GM13977 (cell line): ENCODE measurements around the gene REC114.

Experiments
- DNase-seq: peaks from one replicate; pipeline ENCODE4 v3.0.0; 2012; ENCODE audit warnings: low spot score
- CTCF ChIP-seq: IDR thresholded peaks from 2 replicates; pipeline ENCODE4 v1.5.1; 2012; ENCODE audit warnings: mild to moderate bottlenecking, control low read depth; ENCODE audit not compliant: insufficient read depth; ENCODE audit errors: extremely low read depth, missing control alignments
- in situ Hi-C: fragments of 300-500 bp; cut with MboI; formaldehyde crosslinking; loops from one replicate; pipeline ENCODE4 v1.12.0; 2022; ENCODE audit warnings: low sequenced_read_pairs, low pct_unique_long_range_greater_than_20kb, mixed read lengths, inconsistent platforms; ENCODE audit not compliant: unreplicated experiment

The REC114 gene

GRCh38 chr15:73518180-73518862 is 75.4 kb downstream of the REC114 start:
- no peak for TF ChIP-seq CTCF
- DNase-seq: no peak
- in situ Hi-C loops: no loop called here

GRCh38 chr15:73518876-73519733 is 76.1 kb downstream of the REC114 start:
- no peak for DNase-seq
- in situ Hi-C loops: no loop called here
- no peak for TF ChIP-seq CTCF

DNA sequence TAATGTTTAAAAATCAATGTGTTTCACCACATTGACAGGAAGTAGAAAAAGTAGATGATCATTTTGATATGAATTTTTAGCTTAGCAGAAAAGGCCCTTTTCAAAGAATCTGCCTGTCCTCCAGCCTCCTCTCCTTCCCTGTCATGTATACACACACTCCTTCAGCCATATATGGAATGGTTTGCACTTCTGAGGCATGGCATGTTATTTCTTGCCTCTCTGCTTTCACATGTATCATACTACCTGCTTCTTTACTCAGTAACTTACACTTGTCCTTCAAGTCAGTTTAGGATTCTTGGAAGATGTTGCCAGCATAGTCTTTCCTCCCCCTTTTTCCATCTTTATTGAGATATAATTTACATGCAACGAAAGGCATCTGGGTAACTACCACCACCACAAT is 79.0 kb downstream of the REC114 start:
- in situ Hi-C loops: no loop called here
- DNase-seq: no peak
- TF ChIP-seq CTCF: no peak

- in situ Hi-C loops: no loop called here
- no peak for TF ChIP-seq CTCF
- DNase-seq: no peak
These were observed 82.0 kb downstream of the REC114 start for GRCh38 chr15:73524919-73525318.

DNA sequence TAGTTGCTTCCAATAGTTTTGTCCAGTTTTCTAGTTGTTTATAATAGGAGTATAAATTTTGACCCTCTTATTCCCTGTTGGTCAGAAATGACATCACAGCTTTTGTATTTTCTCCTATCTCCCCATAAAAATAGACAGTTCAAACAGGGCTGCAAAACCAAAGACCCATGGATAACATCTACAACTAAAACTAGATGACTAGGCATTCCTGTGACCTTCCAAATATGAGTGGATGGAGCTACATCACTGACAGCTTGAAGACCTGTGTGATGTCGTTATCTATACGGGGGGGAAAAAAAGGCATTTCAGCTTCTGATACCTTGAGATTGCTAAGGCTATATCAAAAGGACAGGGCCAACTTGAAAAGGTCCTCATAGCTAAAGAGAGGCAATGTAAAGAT is 84.6 kb downstream of the REC114 start:
- DNase-seq: no peak
- in situ Hi-C loops: no loop called here
- TF ChIP-seq CTCF: no peak

DNA sequence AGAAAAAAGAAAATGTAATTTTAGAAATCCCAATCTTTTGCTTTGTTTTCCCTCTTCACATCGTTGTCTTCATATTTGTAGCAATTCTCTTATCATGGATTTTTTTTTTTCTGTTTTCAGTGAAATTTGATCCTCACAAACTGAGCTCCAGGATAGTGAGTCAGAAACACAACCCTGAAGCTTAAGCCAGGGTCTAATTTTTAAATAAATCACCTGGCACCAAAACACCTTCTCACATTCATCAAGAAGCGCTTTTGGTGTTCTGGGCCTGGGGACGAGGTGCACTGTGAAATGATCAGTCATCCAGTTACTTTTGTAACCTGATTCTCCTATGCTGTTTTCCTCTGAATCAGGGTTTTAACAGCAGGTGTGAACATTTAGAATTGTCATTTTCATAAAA is 87.7 kb downstream of the REC114 start:
- no peak for TF ChIP-seq CTCF
- in situ Hi-C loops: no loop called here
- DNase-seq: no peak
